Neural cell (in vitro differentiated cells): ENCODE measurements around the gene CSDE1. TPM values are rescaled to one million over a fixed set of nuclear protein-coding genes. Genes with fewer than 3 reads are reported as not detected.

Experiments
- H2AFZ ChIP-seq: fragments of 200-600, 300-800 bp; sonication (generic), shearing (Covaris generic); 2 replicates; pipeline ENCODE4 v1.6.0; 2014; ENCODE audit warnings: low read depth, mild to moderate bottlenecking, antibody characterized with exemption, low read length, moderate library complexity
- H3F3A ChIP-seq: fragments of 200-600 bp; shearing (Covaris generic); 2 replicates; pipeline ENCODE4 v1.6.1; 2016; ENCODE audit warnings: mild to moderate bottlenecking, moderate library complexity, mixed read lengths, antibody characterized with exemption, low read length; ENCODE audit not compliant: insufficient read depth, poor library complexity, severe bottlenecking
- H3K27ac ChIP-seq: fragments of 200-600, 300-800 bp; sonication (generic), shearing (Covaris generic); 2 replicates; pipeline ENCODE4 v1.5.1; 2014; ENCODE audit warnings: mild to moderate bottlenecking, low read length, moderate library complexity
- H3K27me3 ChIP-seq: fragments of 300-800, 200-600 bp; sonication (generic), shearing (Covaris generic); 2 replicates; pipeline ENCODE4 v1.6.0; 2014; ENCODE audit warnings: mild to moderate bottlenecking, low read depth, low read length, moderate library complexity; ENCODE audit not compliant: insufficient read depth
- H3K36me3 ChIP-seq: fragments of 300-800, 200-600 bp; sonication (generic), shearing (Covaris generic); 2 replicates; pipeline ENCODE4 v1.5.1; 2014; ENCODE audit warnings: mild to moderate bottlenecking, antibody characterized with exemption, low read length, moderate library complexity; ENCODE audit not compliant: insufficient read depth
- H3K4me2 ChIP-seq: fragments of 300-800, 200-600 bp; sonication (generic), shearing (Covaris generic); 2 replicates; pipeline ENCODE4 v1.6.0; 2014; ENCODE audit warnings: mild to moderate bottlenecking, low read length
- H3K4me3 ChIP-seq: fragments of 300-800, 200-600 bp; sonication (generic), shearing (Covaris generic); 2 replicates; pipeline ENCODE4 v1.5.1; 2014; ENCODE audit warnings: mild to moderate bottlenecking, low read length, moderate library complexity
- H3K79me2 ChIP-seq: fragments of 200-600 bp; shearing (Covaris generic); replicated peaks from 2 replicates; pipeline ENCODE4 v1.6.0; 2014; ENCODE audit warnings: mild to moderate bottlenecking, low read length, moderate library complexity; ENCODE audit not compliant: insufficient read depth
- H3K9ac ChIP-seq: fragments of 300-800, 200-600 bp; sonication (generic), shearing (Covaris generic); 2 replicates; pipeline ENCODE4 v1.6.1; 2016; ENCODE audit warnings: mild to moderate bottlenecking, low read length, mixed read lengths
- H3K9me2 ChIP-seq: fragments of 200-600 bp; shearing (Covaris generic); 2 replicates; pipeline ENCODE4 v1.6.1; 2016; ENCODE audit warnings: mild to moderate bottlenecking, low read length, mixed read lengths; ENCODE audit not compliant: insufficient read depth
- H3K9me3 ChIP-seq: fragments of 200-600, 300-800 bp; sonication (generic), shearing (Covaris generic); 2 replicates; pipeline ENCODE4 v1.6.1; 2016; ENCODE audit warnings: mild to moderate bottlenecking, mixed run types, low read length, moderate library complexity, mixed read lengths
- H4K20me1 ChIP-seq: fragments of 200-600 bp; shearing (Covaris generic); 2 replicates; pipeline ENCODE4 v1.6.1; 2016; ENCODE audit warnings: mild to moderate bottlenecking, mixed run types; ENCODE audit not compliant: insufficient read depth
- EP300 ChIP-seq: fragments of 450-650 bp; conservative IDR thresholded peaks from 2 replicates; pipeline ENCODE4 v1.6.1; 2014; ENCODE audit warnings: antibody characterized with exemption, mild to moderate bottlenecking, moderate library complexity; ENCODE audit not compliant: poor library complexity, severe bottlenecking
- EZH2 ChIP-seq: fragments of 200-600, 300-800 bp; shearing (Covaris generic), sonication (generic); IDR thresholded peaks from 2 replicates; pipeline ENCODE4 v1.6.1; 2014; ENCODE audit warnings: antibody characterized with exemption, low read length, borderline replicate concordance, mild to moderate bottlenecking; ENCODE audit not compliant: insufficient read depth, poor library complexity, severe bottlenecking
- MXI1 ChIP-seq: fragments of 450-650 bp; conservative IDR thresholded peaks from 2 replicates; pipeline ENCODE4 v1.6.1; 2014; ENCODE audit warnings: antibody characterized with exemption, mild to moderate bottlenecking; ENCODE audit not compliant: poor library complexity, severe bottlenecking
- POLR2AphosphoS5 ChIP-seq: IDR thresholded peaks from 2 replicates; pipeline ENCODE4 v1.6.1; 2012
- RAD21 ChIP-seq: fragments of 450-650 bp; conservative IDR thresholded peaks from 2 replicates; pipeline ENCODE4 v1.6.1; 2014; ENCODE audit warnings: antibody characterized with exemption, mild to moderate bottlenecking, moderate library complexity
- REST ChIP-seq: IDR thresholded peaks from 2 replicates; pipeline ENCODE4 v1.6.1; 2012; ENCODE audit warnings: borderline replicate concordance
- SMC3 ChIP-seq: fragments of 450-650 bp; conservative IDR thresholded peaks from 2 replicates; pipeline ENCODE4 v1.6.1; 2014; ENCODE audit warnings: antibody characterized with exemption, mild to moderate bottlenecking, moderate library complexity; ENCODE audit not compliant: poor library complexity
- TAF1 ChIP-seq: IDR thresholded peaks from 2 replicates; pipeline ENCODE4 v1.6.1; 2012; ENCODE audit warnings: low read depth
- polyA plus RNA-seq: library from polyadenylated mRNA; depleted of rRNA; stranded (reverse); fragments of >200 nt; gene quantifications from 2 replicates; pipeline ENCODE4 v1.2.3, GENCODE V29; 2014
- TF ChIP-seq, protein P1 (sequence below): fragments of 450-650 bp; IDR thresholded peaks from 2 replicates; pipeline ENCODE4 v1.5.1; 2014; ENCODE audit warnings: antibody characterized with exemption, mild to moderate bottlenecking, moderate library complexity; ENCODE audit not compliant: poor library complexity, severe bottlenecking

Gene CSDE1
- polyA plus RNA-seq, 1 donor from 2014 or later, result 424 TPM

GRCh38 chr1:114707604-114708003 is 50.2 kb downstream of the CSDE1 start:
- no peak overlapping the region for H3K4me3 ChIP-seq
- H2AFZ ChIP-seq, result no peak overlapping the region
- H3F3A ChIP-seq, result no peaks in the 10 kb centered on the region
- no peaks in the 10 kb centered on the region for H4K20me1 ChIP-seq
- H3K36me3 ChIP-seq, result peaks cover 3% of the 10 kb centered on the region
- no peak overlapping the region for H3K4me2 ChIP-seq
- TF ChIP-seq REST, result no peak
- TF ChIP-seq EP300, result no peak
- TF ChIP-seq, protein P1, sequence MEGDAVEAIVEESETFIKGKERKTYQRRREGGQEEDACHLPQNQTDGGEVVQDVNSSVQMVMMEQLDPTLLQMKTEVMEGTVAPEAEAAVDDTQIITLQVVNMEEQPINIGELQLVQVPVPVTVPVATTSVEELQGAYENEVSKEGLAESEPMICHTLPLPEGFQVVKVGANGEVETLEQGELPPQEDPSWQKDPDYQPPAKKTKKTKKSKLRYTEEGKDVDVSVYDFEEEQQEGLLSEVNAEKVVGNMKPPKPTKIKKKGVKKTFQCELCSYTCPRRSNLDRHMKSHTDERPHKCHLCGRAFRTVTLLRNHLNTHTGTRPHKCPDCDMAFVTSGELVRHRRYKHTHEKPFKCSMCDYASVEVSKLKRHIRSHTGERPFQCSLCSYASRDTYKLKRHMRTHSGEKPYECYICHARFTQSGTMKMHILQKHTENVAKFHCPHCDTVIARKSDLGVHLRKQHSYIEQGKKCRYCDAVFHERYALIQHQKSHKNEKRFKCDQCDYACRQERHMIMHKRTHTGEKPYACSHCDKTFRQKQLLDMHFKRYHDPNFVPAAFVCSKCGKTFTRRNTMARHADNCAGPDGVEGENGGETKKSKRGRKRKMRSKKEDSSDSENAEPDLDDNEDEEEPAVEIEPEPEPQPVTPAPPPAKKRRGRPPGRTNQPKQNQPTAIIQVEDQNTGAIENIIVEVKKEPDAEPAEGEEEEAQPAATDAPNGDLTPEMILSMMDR, result no peak
- no peak for TF ChIP-seq EZH2
- TF ChIP-seq TAF1, result no peak
- TF ChIP-seq SMC3, result no peak
- no peak for TF ChIP-seq RAD21
- TF ChIP-seq POLR2AphosphoS5, result no peak
- TF ChIP-seq MXI1, result no peak
- no peak overlapping the region for H3K9ac ChIP-seq
- no peaks in the 10 kb centered on the region for H3K9me3 ChIP-seq
- H3K27ac ChIP-seq, result no peak overlapping the region
- no peaks in the 10 kb centered on the region for H3K9me2 ChIP-seq
- H3K79me2 ChIP-seq, result no peaks in the 10 kb centered on the region
- H3K27me3 ChIP-seq, result no peaks in the 10 kb centered on the region

GRCh38 chr1:114703242-114703641 is 54.5 kb downstream of the CSDE1 start:
- H3K27ac ChIP-seq, result no peak overlapping the region
- H3K36me3 ChIP-seq, result peaks cover 3% of the 10 kb centered on the region
- H3K9ac ChIP-seq, result no peak overlapping the region
- H3K27me3 ChIP-seq, result no peaks in the 10 kb centered on the region
- H3K79me2 ChIP-seq, result no peaks in the 10 kb centered on the region
- H3K4me3 ChIP-seq, result no peak overlapping the region
- no peaks in the 10 kb centered on the region for H3K9me2 ChIP-seq
- H3K9me3 ChIP-seq, result no peaks in the 10 kb centered on the region
- H2AFZ ChIP-seq, result no peak overlapping the region
- TF ChIP-seq, protein P1, result no peak
- TF ChIP-seq SMC3, result no peak
- no peak overlapping the region for H3K4me2 ChIP-seq
- H4K20me1 ChIP-seq, result no peaks in the 10 kb centered on the region
- H3F3A ChIP-seq, result no peaks in the 10 kb centered on the region
